ENCODE results near the gene HSD11B1.
A peak's percentile ranks its signal among the peaks of the same experiment; 100 is the strongest.

Gene HSD11B1

DNA sequence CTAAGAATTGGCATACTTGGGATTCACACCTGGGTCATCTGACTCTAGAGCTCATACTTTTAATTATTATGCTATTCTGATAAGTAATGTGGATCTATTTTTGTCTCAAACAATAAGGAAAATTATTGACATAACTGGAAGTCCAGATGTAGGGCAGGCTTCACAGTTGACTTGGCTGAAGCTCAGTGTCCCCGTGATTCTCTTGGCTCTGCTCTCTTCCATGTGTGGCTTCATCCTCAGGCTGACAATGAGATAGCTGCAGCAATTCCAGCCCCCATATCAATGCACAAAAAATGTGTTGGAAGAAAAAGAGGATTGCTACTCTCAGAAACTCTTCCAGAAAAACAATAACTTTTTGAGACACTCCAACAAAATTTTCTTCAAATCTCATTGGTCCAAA is 23.8 kb downstream of the HSD11B1 start:
- no peak for DNase-seq

DNA sequence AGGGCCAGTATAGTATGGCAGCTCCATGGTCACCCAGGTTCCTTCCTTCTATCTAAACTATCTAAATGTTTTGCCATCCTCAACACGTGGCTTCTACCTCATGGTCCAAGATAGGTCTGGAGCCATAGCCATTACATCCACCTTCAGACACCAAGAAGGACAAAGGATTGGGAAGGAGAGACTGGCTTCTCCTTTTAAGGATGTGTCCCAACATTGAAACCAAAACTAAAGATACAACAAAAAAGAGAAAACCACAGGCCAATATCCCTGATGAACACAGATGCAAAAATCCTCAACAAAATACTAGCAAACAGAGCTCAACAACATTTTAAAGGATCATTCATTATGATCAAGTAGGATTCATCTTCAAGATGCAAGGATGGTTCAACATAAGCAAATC is 24.8 kb downstream of the HSD11B1 start:
- DNase-seq: no peak

DNA sequence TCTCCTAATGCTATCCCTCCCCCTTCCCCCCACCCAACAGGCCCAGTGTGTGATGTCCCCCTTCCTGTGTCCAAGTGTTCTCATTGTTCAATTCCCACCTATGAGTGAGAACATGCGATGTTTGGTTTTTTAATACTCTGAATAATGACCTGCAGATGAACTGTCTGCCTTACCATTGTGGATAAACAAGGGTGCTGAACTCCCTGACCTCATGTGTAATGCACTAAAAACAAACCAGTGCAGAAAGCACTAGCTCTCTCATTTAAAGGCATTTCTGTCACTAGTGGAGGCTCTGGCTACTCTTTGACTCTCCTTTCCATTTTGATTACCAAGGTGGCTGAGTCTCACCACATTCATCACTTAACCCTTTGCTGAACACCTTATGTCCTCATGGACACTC is 28.1 kb downstream of the HSD11B1 start:
- DNase-seq: no peak

DNA sequence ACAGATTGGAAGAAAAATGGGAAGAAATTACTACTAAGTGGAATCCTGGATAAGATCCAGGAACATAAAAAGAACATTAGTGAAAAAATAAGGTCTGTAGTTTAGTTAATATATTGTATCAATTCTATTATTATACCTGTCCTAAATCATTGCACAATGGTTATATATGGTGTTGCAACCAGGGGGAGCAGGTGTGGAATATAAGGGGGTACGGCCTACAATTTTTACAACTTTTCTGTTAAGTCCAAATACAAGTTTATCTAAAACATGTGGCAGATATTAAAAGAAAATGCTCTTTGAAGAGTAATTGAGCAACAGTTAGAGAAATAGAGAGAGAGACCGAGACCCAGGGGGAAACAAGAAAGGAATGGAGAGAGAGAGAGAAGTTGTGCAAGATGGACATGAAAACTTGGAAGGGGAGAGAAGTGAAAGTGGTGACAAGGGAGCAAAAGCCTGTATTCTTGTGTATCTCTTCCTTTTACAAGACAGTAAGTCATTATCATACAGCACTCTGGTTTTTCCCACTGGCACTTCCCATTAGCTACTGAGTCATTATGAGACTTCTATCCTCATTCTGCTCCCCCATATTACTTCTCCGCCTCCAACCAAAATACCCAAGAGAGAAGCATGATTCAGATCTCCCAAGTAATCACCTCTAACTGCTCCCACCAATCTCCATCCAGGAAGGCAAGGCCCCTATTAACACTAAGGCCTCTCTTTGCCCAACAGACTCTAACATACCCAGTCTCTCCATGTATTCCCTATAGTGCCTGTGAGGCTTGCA is 29.0 kb downstream of the HSD11B1 start:
- no peak for DNase-seq

- peak; percentile 40 for DNase-seq
Measured at GRCh38 chr1:209736490-209737117, 32.0 kb downstream of the HSD11B1 start.

DNA sequence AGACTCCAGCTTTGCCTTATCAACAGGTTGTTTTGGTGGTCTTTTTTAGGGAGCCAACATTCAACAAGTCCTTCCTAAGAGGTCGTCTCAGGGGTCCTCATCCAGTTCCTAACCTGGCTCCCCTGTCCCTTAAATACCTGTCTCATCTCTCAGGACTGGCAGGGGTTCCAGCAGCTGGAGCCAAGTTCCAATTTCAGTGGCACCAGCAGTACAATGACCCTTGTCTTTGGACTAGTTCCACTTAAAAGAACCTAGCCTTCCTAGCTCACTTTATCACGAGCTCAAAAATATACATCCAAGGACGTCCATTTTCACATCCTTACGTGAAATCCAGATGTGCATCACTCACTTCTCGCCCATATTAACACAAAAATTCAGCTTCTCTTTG is 32.5 kb downstream of the HSD11B1 start:
- no peak for DNase-seq

DNA sequence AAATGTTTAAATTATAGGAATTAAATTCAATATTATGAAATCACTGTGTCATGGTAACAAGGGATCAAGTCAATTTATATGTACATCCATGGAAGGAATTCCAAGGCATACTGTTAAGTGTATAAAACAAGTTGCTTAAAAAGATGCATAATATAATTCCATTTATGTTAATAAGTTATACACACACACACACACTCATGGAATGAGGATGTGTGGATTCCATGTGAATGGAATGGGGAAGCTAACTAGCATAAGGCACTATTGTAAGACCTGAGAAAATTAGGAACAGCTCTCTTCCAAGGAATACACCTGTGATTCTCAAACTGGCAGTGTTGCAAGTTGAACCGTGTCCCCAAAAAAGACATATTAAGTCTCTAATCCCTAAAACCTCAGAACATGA is 33.6 kb downstream of the HSD11B1 start:
- DNase-seq: no peak

DNA sequence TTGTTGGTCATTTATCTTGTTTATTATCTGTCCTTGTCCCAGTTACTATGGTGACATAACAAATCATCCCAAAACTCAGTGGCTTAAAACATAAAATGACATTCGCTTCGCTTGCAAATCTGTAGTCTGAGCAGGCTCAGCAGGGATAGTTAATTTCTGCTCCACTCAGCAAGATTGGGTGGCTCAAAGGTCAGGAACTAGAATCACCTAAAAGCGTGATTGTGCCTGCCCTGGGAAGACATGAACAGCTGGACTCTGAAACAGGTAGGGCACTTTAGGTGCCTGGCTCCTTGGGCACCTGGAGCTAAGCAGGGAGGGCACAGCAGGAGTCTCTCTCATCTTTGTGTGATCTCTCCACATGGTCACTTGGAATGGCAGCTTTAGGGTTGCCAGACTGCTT is 36.5 kb downstream of the HSD11B1 start:
- DNase-seq: no peak

- no peak for DNase-seq
Measured at GRCh38 chr1:209741889-209742288, 37.2 kb downstream of the HSD11B1 start.

GRCh38 chr1:209742409-209743144 is 37.9 kb downstream of the HSD11B1 start:
- DNase-seq: no peak

DNA sequence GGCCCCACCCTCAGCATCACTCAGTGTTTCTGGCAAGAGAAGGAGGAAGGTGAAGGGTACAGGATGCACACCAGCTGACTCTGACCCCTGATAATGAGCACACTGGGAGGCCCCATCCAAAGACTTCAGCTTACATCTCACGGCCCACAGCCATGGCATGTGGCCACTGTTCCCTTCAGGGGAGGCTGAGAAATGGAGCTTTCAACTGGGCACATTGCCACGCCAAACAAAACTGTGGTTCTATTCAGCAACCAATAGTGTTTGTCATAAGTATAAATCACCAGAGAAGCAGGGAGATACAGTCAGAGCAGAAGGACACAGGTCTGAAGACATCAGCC is 38.5 kb downstream of the HSD11B1 start:
- no peak for DNase-seq

- DNase-seq: no peak
Measured at GRCh38 chr1:209746451-209747165, 42.0 kb downstream of the HSD11B1 start.

GRCh38 chr1:209747580-209748262 is 43.1 kb downstream of the HSD11B1 start:
- DNase-seq: peak; percentile 97

GRCh38 chr1:209748620-209749019 is 44.0 kb downstream of the HSD11B1 start:
- DNase-seq: no peak

DNA sequence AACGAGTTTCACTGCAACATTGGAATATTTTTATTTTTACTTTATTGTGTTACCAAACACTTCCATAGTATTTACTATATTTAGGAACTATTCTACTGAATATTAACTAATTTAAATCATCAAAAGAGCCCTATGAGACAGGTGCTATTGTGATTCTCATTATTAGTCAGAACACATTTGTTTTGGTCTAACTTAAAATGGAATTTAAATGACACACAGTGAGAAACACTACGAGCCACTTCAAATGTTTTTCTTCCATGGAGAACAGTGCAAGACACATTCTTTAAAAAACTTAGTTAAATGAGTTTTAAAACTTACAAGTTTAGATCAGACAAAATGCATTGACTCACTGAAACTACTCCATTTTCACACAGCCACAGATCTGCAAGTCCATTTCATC is 44.6 kb downstream of the HSD11B1 start:
- DNase-seq: peak; percentile 64

DNA sequence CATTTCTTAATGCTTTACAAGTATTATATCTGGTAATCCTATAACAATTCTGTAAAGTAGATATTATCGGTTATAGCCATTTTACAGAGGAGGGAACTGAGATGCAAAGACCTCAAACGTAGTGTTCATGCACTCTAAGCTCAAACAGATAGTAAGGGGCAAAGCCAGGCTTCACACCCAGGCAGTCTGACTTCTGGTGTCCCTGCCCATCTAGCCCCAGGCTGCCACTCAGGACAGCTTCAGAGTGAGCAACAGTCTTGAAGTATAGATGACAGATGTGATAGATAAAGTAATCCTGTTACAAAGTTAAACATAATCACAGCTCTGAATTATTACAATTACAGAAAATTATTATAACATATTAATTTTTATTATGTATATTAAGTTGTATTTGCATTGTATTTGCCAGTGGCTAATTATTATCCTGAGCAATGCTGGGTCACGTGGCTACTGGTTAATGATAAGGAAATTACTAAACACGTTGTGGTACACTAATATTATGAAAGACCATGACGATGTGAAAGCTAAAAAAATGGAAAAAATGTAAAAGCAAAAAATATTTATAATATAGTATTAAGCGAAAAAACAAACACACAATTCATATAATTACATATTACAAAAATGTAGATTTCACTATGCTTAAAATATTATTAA is 45.2 kb downstream of the HSD11B1 start:
- no peak for DNase-seq

DNA sequence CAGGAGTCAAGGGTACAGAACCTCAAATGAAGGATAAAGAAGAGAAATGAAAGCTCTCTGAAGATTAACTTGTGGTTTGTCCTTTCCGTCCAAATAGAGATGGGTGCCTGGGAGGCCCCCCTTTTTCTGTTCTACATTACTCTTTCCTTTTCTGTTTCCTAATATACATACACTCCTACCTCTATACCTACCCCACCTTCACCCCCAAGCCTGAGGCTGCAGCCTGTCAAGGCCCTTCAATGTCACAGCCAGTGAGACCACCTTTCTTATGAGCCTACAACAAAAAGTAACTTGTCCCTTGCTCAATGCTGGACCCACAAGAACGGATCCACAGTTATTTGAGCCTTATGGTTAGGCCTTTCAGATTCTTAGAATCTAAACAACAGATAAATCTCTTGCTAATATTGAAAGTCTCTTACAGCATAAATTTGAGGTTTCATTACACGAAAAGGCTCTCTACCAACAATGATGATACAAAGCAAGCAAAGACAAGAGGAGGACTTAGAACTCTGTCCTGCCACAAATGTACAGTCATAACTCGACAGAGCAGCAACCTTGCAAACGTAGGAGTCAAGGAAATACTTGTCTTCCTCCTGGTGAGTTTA is 47.1 kb downstream of the HSD11B1 start:
- peak; percentile 95 for DNase-seq

GRCh38 chr1:209752890-209753289 is 48.2 kb downstream of the HSD11B1 start:
- DNase-seq: no peak

DNA sequence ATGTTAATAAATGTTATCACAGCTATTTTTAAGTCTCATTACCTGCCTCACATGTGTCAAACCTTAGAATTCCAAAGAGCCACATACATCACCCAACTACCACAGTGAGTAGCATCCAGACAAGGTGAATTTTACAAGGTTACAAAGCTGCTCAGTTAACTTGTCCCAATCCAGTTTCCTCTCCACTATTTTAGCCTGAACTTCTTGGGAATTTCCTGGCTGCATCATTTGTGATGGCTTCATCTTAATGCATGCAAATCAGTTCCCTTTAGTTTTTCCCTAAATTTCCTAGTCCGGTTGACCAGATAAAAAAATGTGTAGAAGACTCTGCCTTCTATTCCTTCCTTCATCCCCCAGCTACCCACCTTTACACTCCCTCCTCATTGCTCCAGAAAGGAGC is 50.6 kb downstream of the HSD11B1 start:
- DNase-seq: no peak

DNA sequence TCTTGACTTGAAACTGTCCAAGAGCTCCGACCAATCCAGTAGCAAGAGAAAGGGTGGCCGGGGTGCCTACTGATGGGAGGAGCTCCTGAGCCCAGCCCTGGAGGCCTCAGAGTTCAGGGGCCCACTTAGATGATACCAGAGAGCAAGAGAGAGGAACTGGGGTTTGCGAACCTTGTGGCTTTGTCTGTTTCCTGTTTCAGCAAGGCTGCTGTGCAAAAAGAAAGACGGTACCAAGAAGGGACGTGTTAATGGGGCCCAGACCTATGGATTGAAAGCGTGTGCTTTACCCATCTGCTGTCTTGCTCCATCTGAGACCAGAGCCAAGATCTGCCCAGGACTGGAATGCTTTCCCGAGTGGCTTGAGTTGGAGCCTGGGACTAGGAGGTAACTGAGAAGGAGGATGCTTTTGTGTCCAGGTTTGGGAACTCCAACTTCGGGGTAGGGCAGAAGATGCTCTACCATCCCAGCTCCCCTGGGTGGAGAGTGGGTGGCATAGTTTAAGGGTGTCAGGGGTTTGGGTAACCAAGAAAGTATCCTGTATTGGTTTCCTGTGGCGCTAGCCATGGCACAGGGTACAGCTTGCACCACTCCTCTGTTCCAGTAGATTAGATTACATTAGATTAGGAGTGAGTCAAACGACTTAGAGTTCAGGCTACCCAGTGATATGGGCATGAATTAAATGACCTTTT is 51.4 kb downstream of the HSD11B1 start, which contains the start of gene TRAF3IP3:
TRAF3IP3 (plus strand) TSS at position 128 of the 689 bp plus-strand sequence. CDS start 3,987 bp downstream, outside the sequence.
- DNase-seq: peak; percentile 96

All from activated CD4-positive, alpha-beta T cell treated with anti-CD3 and anti-CD28 coated beads, Interleukin-10, Interleukin-2, amounts not matched to agents 100 ng/mL and 50 ng/mL, durations not matched to agents 16 hours and 8 hours (primary cell).